Lower leg skin (tissue), 4 donors: ENCODE results near the gene PTPN7. TPM values are rescaled to one million over a fixed set of nuclear protein-coding genes. Genes with fewer than 3 reads are reported as not detected.

Source experiments
- DNase-seq, 2 donors: peaks; one replicate each; pipeline ENCODE4 v3.0.0-alpha.2; 2019; ENCODE audit warnings: low spot score in 2 of 2
- H3K4me3 ChIP-seq: fragments of 200-600 bp; sonication (generic); 2 replicates; pipeline ENCODE4 v1.5.1; 2017; ENCODE audit warnings: mild to moderate bottlenecking, low read depth; ENCODE audit not compliant: poor library complexity, severe bottlenecking
- CTCF ChIP-seq, 3 donors: fragments of 450-650 bp; IDR thresholded peaks; one replicate each; pipeline ENCODE4 v1.5.1; 2016; ENCODE audit warnings: antibody characterized with exemption in 3 of 3, mild to moderate bottlenecking in 3 of 3, moderate library complexity in 2 of 3
- POLR2A ChIP-seq, 2 donors: fragments of 450-650 bp; IDR thresholded peaks; one replicate each; pipeline ENCODE4 v1.6.1; 2016 to 2017; ENCODE audit warnings: antibody characterized with exemption in 2 of 2, mild to moderate bottlenecking in 1 of 2, moderate library complexity in 1 of 2
- WGBS, 2 donors: methylation state at CpG; one replicate each; pipeline ENCODE4 v1.1.5; 2018; 5-methylcytosine and 5-hydroxymethylcytosine counted together
- intact Hi-C: fragments of 100-400 bp; cut with DNase I; formaldehyde crosslinking; loops from one replicate; pipeline ENCODE4 v1.15.0; 2023; ENCODE audit warnings: low total_unique reads
- total RNA-seq, 4 donors: library from RNA; depleted of rRNA; stranded (reverse); fragments of >200 nt; gene quantifications; one replicate each; pipeline ENCODE4 v1.1.0, GENCODE V29; 2016

PTPN7 gene
- total RNA-seq, 4 donors from 2014 or later: 1.6 to 2.4 (median 2.2) TPM

- peak in 1 of 2 donors; percentile 82 for DNase-seq
- intact Hi-C loops: no loop called here
- no peak overlapping the region for H3K4me3 ChIP-seq
- WGBS, 2 donors: 73 to 74% methylated on average over 11 of the region's 11 CpGs
- no peak for TF ChIP-seq CTCF (IDR thresholded peaks at IDR 0.05)
- no peak for TF ChIP-seq POLR2A (IDR thresholded peaks at IDR 0.05)
These were observed 4.1 kb upstream of the PTPN7 start for GRCh38 chr1:202164271-202165037.

DNA sequence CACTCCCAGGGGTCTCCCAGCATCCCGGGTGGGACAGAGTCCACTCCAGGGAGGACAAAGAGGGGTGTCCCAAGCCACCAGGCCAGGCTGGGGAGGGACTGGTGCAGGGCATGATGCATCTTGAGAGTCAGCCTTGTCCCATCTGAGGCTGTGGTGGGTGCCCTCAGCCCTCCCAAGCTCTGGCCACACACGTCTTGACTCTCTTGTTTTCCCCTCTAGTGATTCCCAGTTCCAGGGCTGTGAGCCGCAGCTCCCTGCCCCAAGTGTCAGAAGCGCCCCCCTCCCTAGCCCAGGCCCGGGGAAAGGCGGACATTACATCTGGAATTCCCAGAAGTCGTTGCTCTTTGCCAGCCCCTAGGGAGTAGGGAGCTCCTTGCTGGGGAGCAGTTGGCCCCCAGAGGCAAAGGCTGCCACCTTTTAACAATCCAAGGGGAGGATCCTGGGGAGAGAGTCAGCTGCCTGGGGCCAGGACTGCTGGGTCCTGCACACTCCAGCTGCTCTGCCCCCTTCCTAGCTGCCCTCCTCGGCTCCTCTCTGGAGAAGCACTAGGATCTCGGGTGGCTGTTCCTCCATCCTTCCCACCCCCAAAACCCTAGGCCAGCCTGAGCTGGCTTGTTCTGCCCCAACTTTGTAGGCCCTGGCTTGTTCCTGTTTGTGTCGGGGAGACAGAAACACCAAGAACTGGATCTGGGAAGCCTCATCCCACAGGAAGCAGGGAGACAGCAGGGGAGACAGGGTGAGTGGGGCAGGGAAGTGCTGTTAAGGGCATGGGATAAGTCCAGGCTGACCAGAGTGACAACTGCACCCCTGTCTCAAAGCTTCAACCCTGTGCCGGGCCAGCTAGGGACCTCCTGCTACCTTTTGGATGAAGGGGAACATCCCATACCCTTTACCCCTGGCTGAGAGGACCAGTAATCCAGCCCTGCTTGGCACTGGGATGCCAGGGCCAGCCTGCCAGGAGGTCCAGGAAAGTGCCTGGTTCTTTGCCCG is 3.2 kb upstream of the PTPN7 start:
- WGBS, 2 donors: 71 to 78% methylated on average over 12 of the region's 12 CpGs
- intact Hi-C loops: no loop called here
- TF ChIP-seq CTCF (IDR thresholded peaks at IDR 0.05) (no peak), POLR2A (IDR thresholded peaks at IDR 0.05) (no peak)
- H3K4me3 ChIP-seq: no peak overlapping the region
- DNase-seq: no peak

GRCh38 chr1:202162418-202163280 is 2.2 kb upstream of the PTPN7 start:
- TF ChIP-seq POLR2A (IDR thresholded peaks at IDR 0.05) (no peak), CTCF (IDR thresholded peaks at IDR 0.05) (no peak)
- no peak for DNase-seq
- intact Hi-C loops: no loop called here
- 68 to 74% methylated on average over 13 to 15 of the region's 15 CpGs for WGBS, 2 donors
- no peak overlapping the region for H3K4me3 ChIP-seq

DNA sequence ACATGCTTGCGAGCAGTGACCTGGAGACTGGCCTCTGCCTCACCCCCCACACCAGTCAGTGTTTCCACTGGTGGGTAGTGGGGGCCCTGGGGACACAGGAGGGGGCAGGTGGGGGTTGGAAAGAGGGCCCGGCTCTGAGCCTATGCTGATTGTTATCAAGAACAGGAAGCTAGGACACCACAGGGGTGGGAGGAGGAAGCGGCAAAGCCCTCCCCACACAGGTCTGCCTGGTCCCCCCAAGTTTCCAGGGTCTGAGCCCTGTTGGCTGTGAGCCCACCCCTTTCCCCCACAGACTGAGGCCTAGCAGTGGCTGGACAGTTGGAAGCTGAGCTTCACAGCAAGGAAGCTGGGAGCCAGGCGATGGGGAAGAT is 1.6 kb upstream of the PTPN7 start:
- no peak overlapping the region for H3K4me3 ChIP-seq
- DNase-seq: no peak
- intact Hi-C loops: no loop called here
- TF ChIP-seq CTCF (IDR thresholded peaks at IDR 0.05): no peak
- no peak for TF ChIP-seq POLR2A (IDR thresholded peaks at IDR 0.05)
- WGBS, 2 donors: 81 to 85% methylated on average over 4 of the region's 4 CpGs
